HG02798 (cell line): ENCODE results near the gene CFAP70.

Experiments used
- ATAC-seq: cut with Tn5 transposase; IDR thresholded peaks from one replicate; pipeline ENCODE4 v1.9.1; 2021; ENCODE audit warnings: mild to moderate bottlenecking; ENCODE audit not compliant: unreplicated experiment, poor library complexity

Gene CFAP70

GRCh38 chr10:73220989-73221388 is 137.7 kb downstream of the CFAP70 start:
- ATAC-seq, result no peak

- ATAC-seq, result no peak
Measured at GRCh38 chr10:73219384-73219783, 139.3 kb downstream of the CFAP70 start.

GRCh38 chr10:73218431-73219191 is 140.1 kb downstream of the CFAP70 start:
- no peak for ATAC-seq

GRCh38 chr10:73217628-73218027 is 141.0 kb downstream of the CFAP70 start:
- no peak for ATAC-seq

GRCh38 chr10:73215749-73216148 is 142.9 kb downstream of the CFAP70 start:
- no peak for ATAC-seq

- ATAC-seq, result no peak
Measured at GRCh38 chr10:73211106-73211811, 147.4 kb downstream of the CFAP70 start.

- no peak for ATAC-seq
Measured at GRCh38 chr10:73210395-73211105, 148.1 kb downstream of the CFAP70 start.

GRCh38 chr10:73209705-73210104 is 149.0 kb downstream of the CFAP70 start:
- ATAC-seq, result no peak

GRCh38 chr10:73207883-73208282 is 150.8 kb downstream of the CFAP70 start:
- ATAC-seq, result no peak

- ATAC-seq, result no peak
Measured at GRCh38 chr10:73206385-73206784, 152.3 kb downstream of the CFAP70 start.

GRCh38 chr10:73205890-73206289 is 152.8 kb downstream of the CFAP70 start:
- ATAC-seq, result no peak

GRCh38 chr10:73205081-73205480 is 153.6 kb downstream of the CFAP70 start:
- ATAC-seq, result no peak
